ENCODE results near the gene KNL1. TPM values are rescaled to one million over a fixed set of nuclear protein-coding genes. Genes with fewer than 3 reads are reported as not detected.
"Not testable (repeated sequence)": the region's sequence is repeated elsewhere in the genome, so short reads cannot be mapped to it uniquely, and the experiment has no call there.

KNL1 gene
- polyA plus RNA-seq, 1 donor = 32.4 TPM

- DNase-seq = no peak
These were observed 56.4 kb downstream of the KNL1 start for GRCh38 chr15:40650479-40650878.

- DNase-seq = no peak
These were observed 66.6 kb downstream of the KNL1 start for GRCh38 chr15:40660686-40661085.

GRCh38 chr15:40664909-40665308 lies 70.9 kb downstream of the KNL1 start:
- DNase-seq = no peak

GRCh38 chr15:40676290-40676689 lies 82.2 kb downstream of the KNL1 start:
- DNase-seq = not testable (repeated sequence)

GRCh38 chr15:40676906-40677305 lies 82.9 kb downstream of the KNL1 start:
- not testable (repeated sequence) for DNase-seq

- DNase-seq = no peak
These were observed 86.1 kb downstream of the KNL1 start for GRCh38 chr15:40680151-40680550.

- not testable (repeated sequence) for DNase-seq
These were observed 86.9 kb downstream of the KNL1 start for GRCh38 chr15:40680959-40681358.

- no peak for DNase-seq
These were observed 90.3 kb downstream of the KNL1 start for GRCh38 chr15:40684381-40684780.

GRCh38 chr15:40685376-40685775 lies 91.3 kb downstream of the KNL1 start:
- DNase-seq = no peak

GRCh38 chr15:40688932-40689799 lies 95.1 kb downstream of the KNL1 start:
- DNase-seq = no peak

- no peak for DNase-seq
These were observed 97.7 kb downstream of the KNL1 start for GRCh38 chr15:40691737-40692136.

- DNase-seq = no peak
These were observed 100.0 kb downstream of the KNL1 start for GRCh38 chr15:40693904-40694687.

GRCh38 chr15:40694688-40695468 lies 100.8 kb downstream of the KNL1 start, which contains the start of gene RAD51:
TSS of gene RAD51 (plus strand) at chr15:40695174. CDS start at chr15:40698759, 3,585 bp downstream.
- DNase-seq = peak; percentile 90

GRCh38 chr15:40695469-40695890 lies 101.4 kb downstream of the KNL1 start:
- peak; percentile 8 for DNase-seq

GRCh38 chr15:40696228-40696627 lies 102.2 kb downstream of the KNL1 start:
- DNase-seq = no peak

GRCh38 chr15:40697916-40698315 lies 103.9 kb downstream of the KNL1 start:
- no peak for DNase-seq

- DNase-seq = no peak
These were observed 108.0 kb downstream of the KNL1 start for GRCh38 chr15:40702077-40702476.

- DNase-seq = no peak
These were observed 112.1 kb downstream of the KNL1 start for GRCh38 chr15:40706121-40706520.
